ENCODE data around the gene KDF1. TPM values are rescaled to one million over a fixed set of nuclear protein-coding genes. Genes with fewer than 3 reads are reported as not detected.

KDF1 gene
- total and polyA plus RNA-seq, 2 of the 13 experiments (the other 11 are each of a cell fraction or from before 2014, with no cell fraction given) = 1.9 to 4.9 TPM

DNA sequence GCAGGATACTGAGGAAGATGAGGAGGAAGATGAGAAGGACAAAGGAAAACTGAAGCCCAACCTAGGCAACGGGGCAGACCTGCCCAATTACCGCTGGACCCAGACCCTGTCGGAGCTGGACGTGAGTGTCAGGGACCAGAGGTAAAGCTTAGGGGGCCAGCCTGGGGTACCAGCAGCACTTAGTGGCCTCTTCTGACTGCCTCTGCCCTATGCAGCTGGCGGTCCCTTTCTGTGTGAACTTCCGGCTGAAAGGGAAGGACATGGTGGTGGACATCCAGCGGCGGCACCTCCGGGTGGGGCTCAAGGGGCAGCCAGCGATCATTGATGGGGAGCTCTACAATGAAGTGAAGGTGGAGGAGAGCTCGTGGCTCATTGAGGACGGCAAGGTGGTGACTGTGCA, 17.6 kb downstream of the KDF1 start:
- ATAC-seq = no peak
- DNase-seq (ENCODE audit: low spot score) = no peak
- TF ChIP-seq, protein P1, sequence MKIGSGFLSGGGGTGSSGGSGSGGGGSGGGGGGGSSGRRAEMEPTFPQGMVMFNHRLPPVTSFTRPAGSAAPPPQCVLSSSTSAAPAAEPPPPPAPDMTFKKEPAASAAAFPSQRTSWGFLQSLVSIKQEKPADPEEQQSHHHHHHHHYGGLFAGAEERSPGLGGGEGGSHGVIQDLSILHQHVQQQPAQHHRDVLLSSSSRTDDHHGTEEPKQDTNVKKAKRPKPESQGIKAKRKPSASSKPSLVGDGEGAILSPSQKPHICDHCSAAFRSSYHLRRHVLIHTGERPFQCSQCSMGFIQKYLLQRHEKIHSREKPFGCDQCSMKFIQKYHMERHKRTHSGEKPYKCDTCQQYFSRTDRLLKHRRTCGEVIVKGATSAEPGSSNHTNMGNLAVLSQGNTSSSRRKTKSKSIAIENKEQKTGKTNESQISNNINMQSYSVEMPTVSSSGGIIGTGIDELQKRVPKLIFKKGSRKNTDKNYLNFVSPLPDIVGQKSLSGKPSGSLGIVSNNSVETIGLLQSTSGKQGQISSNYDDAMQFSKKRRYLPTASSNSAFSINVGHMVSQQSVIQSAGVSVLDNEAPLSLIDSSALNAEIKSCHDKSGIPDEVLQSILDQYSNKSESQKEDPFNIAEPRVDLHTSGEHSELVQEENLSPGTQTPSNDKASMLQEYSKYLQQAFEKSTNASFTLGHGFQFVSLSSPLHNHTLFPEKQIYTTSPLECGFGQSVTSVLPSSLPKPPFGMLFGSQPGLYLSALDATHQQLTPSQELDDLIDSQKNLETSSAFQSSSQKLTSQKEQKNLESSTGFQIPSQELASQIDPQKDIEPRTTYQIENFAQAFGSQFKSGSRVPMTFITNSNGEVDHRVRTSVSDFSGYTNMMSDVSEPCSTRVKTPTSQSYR (CRISPR knock-in tag; IDR thresholded peaks at IDR 0.05; ENCODE audit: borderline replicate concordance) = no peak
- TF ChIP-seq, protein P2, sequence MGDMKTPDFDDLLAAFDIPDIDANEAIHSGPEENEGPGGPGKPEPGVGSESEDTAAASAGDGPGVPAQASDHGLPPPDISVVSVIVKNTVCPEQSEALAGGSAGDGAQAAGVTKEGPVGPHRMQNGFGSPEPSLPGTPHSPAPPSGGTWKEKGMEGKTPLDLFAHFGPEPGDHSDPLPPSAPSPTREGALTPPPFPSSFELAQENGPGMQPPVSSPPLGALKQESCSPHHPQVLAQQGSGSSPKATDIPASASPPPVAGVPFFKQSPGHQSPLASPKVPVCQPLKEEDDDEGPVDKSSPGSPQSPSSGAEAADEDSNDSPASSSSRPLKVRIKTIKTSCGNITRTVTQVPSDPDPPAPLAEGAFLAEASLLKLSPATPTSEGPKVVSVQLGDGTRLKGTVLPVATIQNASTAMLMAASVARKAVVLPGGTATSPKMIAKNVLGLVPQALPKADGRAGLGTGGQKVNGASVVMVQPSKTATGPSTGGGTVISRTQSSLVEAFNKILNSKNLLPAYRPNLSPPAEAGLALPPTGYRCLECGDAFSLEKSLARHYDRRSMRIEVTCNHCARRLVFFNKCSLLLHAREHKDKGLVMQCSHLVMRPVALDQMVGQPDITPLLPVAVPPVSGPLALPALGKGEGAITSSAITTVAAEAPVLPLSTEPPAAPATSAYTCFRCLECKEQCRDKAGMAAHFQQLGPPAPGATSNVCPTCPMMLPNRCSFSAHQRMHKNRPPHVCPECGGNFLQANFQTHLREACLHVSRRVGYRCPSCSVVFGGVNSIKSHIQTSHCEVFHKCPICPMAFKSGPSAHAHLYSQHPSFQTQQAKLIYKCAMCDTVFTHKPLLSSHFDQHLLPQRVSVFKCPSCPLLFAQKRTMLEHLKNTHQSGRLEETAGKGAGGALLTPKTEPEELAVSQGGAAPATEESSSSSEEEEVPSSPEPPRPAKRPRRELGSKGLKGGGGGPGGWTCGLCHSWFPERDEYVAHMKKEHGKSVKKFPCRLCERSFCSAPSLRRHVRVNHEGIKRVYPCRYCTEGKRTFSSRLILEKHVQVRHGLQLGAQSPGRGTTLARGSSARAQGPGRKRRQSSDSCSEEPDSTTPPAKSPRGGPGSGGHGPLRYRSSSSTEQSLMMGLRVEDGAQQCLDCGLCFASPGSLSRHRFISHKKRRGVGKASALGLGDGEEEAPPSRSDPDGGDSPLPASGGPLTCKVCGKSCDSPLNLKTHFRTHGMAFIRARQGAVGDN (CRISPR knock-in tag; IDR thresholded peaks at IDR 0.05) = peak; percentile 25; the same call in 1 of the 2 replicates
- TF ChIP-seq, protein P3, sequence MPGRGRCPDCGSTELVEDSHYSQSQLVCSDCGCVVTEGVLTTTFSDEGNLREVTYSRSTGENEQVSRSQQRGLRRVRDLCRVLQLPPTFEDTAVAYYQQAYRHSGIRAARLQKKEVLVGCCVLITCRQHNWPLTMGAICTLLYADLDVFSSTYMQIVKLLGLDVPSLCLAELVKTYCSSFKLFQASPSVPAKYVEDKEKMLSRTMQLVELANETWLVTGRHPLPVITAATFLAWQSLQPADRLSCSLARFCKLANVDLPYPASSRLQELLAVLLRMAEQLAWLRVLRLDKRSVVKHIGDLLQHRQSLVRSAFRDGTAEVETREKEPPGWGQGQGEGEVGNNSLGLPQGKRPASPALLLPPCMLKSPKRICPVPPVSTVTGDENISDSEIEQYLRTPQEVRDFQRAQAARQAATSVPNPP (CRISPR knock-in tag; IDR thresholded peaks at IDR 0.05) = no peak
- no peak for TF ChIP-seq ZNF597 (CRISPR knock-in tag; IDR thresholded peaks at IDR 0.05)
- peak; percentile 42 for TF ChIP-seq RBM22 (optimal IDR thresholded peaks at IDR 0.05; ENCODE audit: low read length)
- Histone ChIP-seq H3K9me3 (ENCODE audit: low read length) (no peaks in the 10 kb centered on the region), H3K9ac (ENCODE audit: insufficient read depth, low read depth, low read length) (no peak overlapping the region), H2AFZ (ENCODE audit: low read length) (no peak overlapping the region), H3K27ac (ENCODE audit: extremely low read length, insufficient read depth, low read length) (peak overlapping the region; percentile 68), H3K4me1 (ENCODE audit: insufficient read depth, low read length) (peaks cover 81% of the 10 kb centered on the region), H3K4me2 (ENCODE audit: low read depth, low read length) (no peak overlapping the region), H3K4me3 (replicated peaks in 1 of 3; ENCODE audit: insufficient read depth in 1 of 3, low read depth in 2 of 3, low read length in 3 of 3) (no peak overlapping the region), H3K27me3 (ENCODE audit: control insufficient read depth in 1 of 2, insufficient read depth in 2 of 2, low read length in 2 of 2) (no peaks in the 10 kb centered on the region), H4K20me1 (ENCODE audit: insufficient read depth, low read length) (no peaks in the 10 kb centered on the region), H3K36me3 (replicated peaks in 1 of 2; ENCODE audit: control insufficient read depth in 1 of 2, insufficient read depth in 2 of 2, low read length in 2 of 2) (peaks cover 26 to 52% of the 10 kb centered on the region in 2 experiments), H3K79me2 (ENCODE audit: insufficient read depth, low read length) (peaks cover 19% of the 10 kb centered on the region)
- FAIRE-seq = no peak
- 94% methylated on average over 11 of the region's 12 CpGs for WGBS (ENCODE audit: low lambda C conversion rate)
- in situ Hi-C loops (cut with HindIII; ENCODE audit: extremely low pct_ligation_motif_present, low pct_unique_long_range_greater_than_20kb) (no loop called here), intact Hi-C loops (cut with micrococcal nuclease; ENCODE audit: unreplicated experiment) (no loop called here)
- ChIA-PET POLR2A (interaction anchor here (2.2 to 12.9 kb wide), 2 partner anchors 31 to 51 kb away, joined by 9 to 371 read pairs; partner anchors contain the start of genes NR0B2 and TRNP1), CTCF (ENCODE audit: low intra/inter-chr PET ratio, low total read pairs) (no interaction called here)
- BruUV-seq (replicated peaks) = no TSS peak
